ENCODE measurements around the gene HMGB3.

The HMGB3 gene

GRCh38 chrX:150954951-150955350 is 28.2 kb upstream of the HMGB3 start:
- no peak for DNase-seq
- Histone ChIP-seq H2AFZ (ENCODE audit: low read depth, low read length) (no peak overlapping the region), H3K79me2 (ENCODE audit: insufficient read depth, low read length) (no peaks in the 10 kb centered on the region), H4K20me1 (ENCODE audit: insufficient read depth, low read length) (no peaks in the 10 kb centered on the region), H3K27me3 (ENCODE audit: insufficient read depth, low read length, poor library complexity) (no peaks in the 10 kb centered on the region), H3K4me1 (ENCODE audit: insufficient read depth, low read length) (no peaks in the 10 kb centered on the region), H3K27ac (ENCODE audit: low read length) (no peak overlapping the region), H3K4me3 (ENCODE audit: low read depth in 1 of 2, low read length in 2 of 2) (no peak overlapping the region), H3K36me3 (ENCODE audit: insufficient read depth, low read length) (no peaks in the 10 kb centered on the region), H3K4me2 (ENCODE audit: insufficient read depth, low read length) (no peak overlapping the region), H3K9ac (ENCODE audit: low read depth, low read length) (no peak overlapping the region), H3K9me3 (ENCODE audit: insufficient read depth, low read length, severe bottlenecking) (no peaks in the 10 kb centered on the region)
- ATAC-seq (ENCODE audit: insufficient read depth, low read depth), result no peak
- no peak for TF ChIP-seq CTCF (IDR thresholded peaks at IDR 0.05; ENCODE audit: borderline replicate concordance, extremely low read depth, low read length, poor library complexity, severe bottlenecking)
- no peak for TF ChIP-seq EZH2 (IDR thresholded peaks at IDR 0.05; ENCODE audit: borderline replicate concordance, low read depth, low read length, severe bottlenecking)

- no peaks in the 10 kb centered on the region for H3K36me3 ChIP-seq (ENCODE audit: insufficient read depth, low read length)
- no peak for ATAC-seq (ENCODE audit: insufficient read depth, low read depth)
Observed at GRCh38 chrX:150955590-150955989, 27.5 kb upstream of the HMGB3 start.

GRCh38 chrX:150958177-150958576 is 25.0 kb upstream of the HMGB3 start:
- no peak for DNase-seq

More at GRCh38 chrX:150955590-150955989, 27.5 kb upstream of the HMGB3 start:
- DNase-seq, result no peak
- Histone ChIP-seq H3K4me2 (ENCODE audit: insufficient read depth, low read length) (no peak overlapping the region), H2AFZ (ENCODE audit: low read depth, low read length) (no peak overlapping the region), H3K9me3 (ENCODE audit: insufficient read depth, low read length, severe bottlenecking) (no peaks in the 10 kb centered on the region), H3K9ac (ENCODE audit: low read depth, low read length) (no peak overlapping the region), H3K27ac (ENCODE audit: low read length) (no peak overlapping the region), H3K4me1 (ENCODE audit: insufficient read depth, low read length) (no peaks in the 10 kb centered on the region), H3K4me3 (ENCODE audit: low read depth in 1 of 2, low read length in 2 of 2) (no peak overlapping the region), H4K20me1 (ENCODE audit: insufficient read depth, low read length) (no peaks in the 10 kb centered on the region), H3K27me3 (ENCODE audit: insufficient read depth, low read length, poor library complexity) (no peaks in the 10 kb centered on the region), H3K79me2 (ENCODE audit: insufficient read depth, low read length) (no peaks in the 10 kb centered on the region)
- TF ChIP-seq CTCF (IDR thresholded peaks at IDR 0.05; ENCODE audit: borderline replicate concordance, extremely low read depth, low read length, poor library complexity, severe bottlenecking) (no peak), EZH2 (IDR thresholded peaks at IDR 0.05; ENCODE audit: borderline replicate concordance, low read depth, low read length, severe bottlenecking) (no peak)

More at GRCh38 chrX:150958177-150958576, 25.0 kb upstream of the HMGB3 start:
- TF ChIP-seq EZH2 (IDR thresholded peaks at IDR 0.05; ENCODE audit: borderline replicate concordance, low read depth, low read length, severe bottlenecking) (no peak), CTCF (IDR thresholded peaks at IDR 0.05; ENCODE audit: borderline replicate concordance, extremely low read depth, low read length, poor library complexity, severe bottlenecking) (no peak)
- H3K27me3 ChIP-seq (ENCODE audit: insufficient read depth, low read length, poor library complexity), result no peaks in the 10 kb centered on the region
- H4K20me1 ChIP-seq (ENCODE audit: insufficient read depth, low read length), result no peaks in the 10 kb centered on the region
- H3K4me1 ChIP-seq (ENCODE audit: insufficient read depth, low read length), result no peaks in the 10 kb centered on the region
- no peak overlapping the region for H3K4me2 ChIP-seq (ENCODE audit: insufficient read depth, low read length)
- no peak overlapping the region for H3K27ac ChIP-seq (ENCODE audit: low read length)
- no peaks in the 10 kb centered on the region for H3K36me3 ChIP-seq (ENCODE audit: insufficient read depth, low read length)
- H3K9me3 ChIP-seq (ENCODE audit: insufficient read depth, low read length, severe bottlenecking), result no peaks in the 10 kb centered on the region
- H3K79me2 ChIP-seq (ENCODE audit: insufficient read depth, low read length), result no peaks in the 10 kb centered on the region
- no peak for ATAC-seq (ENCODE audit: insufficient read depth, low read depth)
- H2AFZ ChIP-seq (ENCODE audit: low read depth, low read length), result no peak overlapping the region
- no peak overlapping the region for H3K9ac ChIP-seq (ENCODE audit: low read depth, low read length)
- H3K4me3 ChIP-seq (ENCODE audit: low read depth in 1 of 2, low read length in 2 of 2), result no peak overlapping the region

Measured in DND-41 (cell line).